Keratinocyte (primary cell): ENCODE results near the gene MREG.
A peak's percentile ranks its signal among the peaks of the same experiment; 100 is the strongest.

Experiments used
- EZH2 ChIP-seq: IDR thresholded peaks from one replicate; pipeline ENCODE4 v1.6.1; 2012; ENCODE audit warnings: inconsistent platforms, mild to moderate bottlenecking, low read length, moderate library complexity
- TF ChIP-seq, protein P1 (sequence below), 3 experiments: IDR thresholded peaks in 1 of 3; conservative IDR thresholded peaks in 1 of 3; optimal IDR thresholded peaks in 1 of 3; 2 replicates in 2 of 3; 3 replicates in 1 of 3; pipeline versions ENCODE3 to v1.5.1; 2011; ENCODE audit warnings: low read length in 3 of 3, mild to moderate bottlenecking in 3 of 3, moderate library complexity in 2 of 3, control low read depth in 1 of 3, inconsistent platforms in 1 of 3; ENCODE audit not compliant: insufficient read depth in 2 of 3; ENCODE audit errors: extremely low read depth in 1 of 3

GRCh38 chr2:216013080-216013909 is at the start of gene MREG:
- TF ChIP-seq, protein P1, sequence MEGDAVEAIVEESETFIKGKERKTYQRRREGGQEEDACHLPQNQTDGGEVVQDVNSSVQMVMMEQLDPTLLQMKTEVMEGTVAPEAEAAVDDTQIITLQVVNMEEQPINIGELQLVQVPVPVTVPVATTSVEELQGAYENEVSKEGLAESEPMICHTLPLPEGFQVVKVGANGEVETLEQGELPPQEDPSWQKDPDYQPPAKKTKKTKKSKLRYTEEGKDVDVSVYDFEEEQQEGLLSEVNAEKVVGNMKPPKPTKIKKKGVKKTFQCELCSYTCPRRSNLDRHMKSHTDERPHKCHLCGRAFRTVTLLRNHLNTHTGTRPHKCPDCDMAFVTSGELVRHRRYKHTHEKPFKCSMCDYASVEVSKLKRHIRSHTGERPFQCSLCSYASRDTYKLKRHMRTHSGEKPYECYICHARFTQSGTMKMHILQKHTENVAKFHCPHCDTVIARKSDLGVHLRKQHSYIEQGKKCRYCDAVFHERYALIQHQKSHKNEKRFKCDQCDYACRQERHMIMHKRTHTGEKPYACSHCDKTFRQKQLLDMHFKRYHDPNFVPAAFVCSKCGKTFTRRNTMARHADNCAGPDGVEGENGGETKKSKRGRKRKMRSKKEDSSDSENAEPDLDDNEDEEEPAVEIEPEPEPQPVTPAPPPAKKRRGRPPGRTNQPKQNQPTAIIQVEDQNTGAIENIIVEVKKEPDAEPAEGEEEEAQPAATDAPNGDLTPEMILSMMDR (optimal IDR thresholded peaks at IDR 0.05 in 1 of 3, IDR thresholded peaks at IDR 0.05 in 1 of 3, conservative IDR thresholded peaks at IDR 0.05 in 1 of 3; ENCODE audit: extremely low read depth in 1 of 3, insufficient read depth in 2 of 3, low read length in 3 of 3): peak; percentile 35 to 87 (median 61)
- TF ChIP-seq EZH2: no peak
